Measurements from ENCODE around the gene MRPL58.
A peak's percentile ranks its signal among the peaks of the same experiment; 100 is the strongest.

Gene MRPL58

DNA sequence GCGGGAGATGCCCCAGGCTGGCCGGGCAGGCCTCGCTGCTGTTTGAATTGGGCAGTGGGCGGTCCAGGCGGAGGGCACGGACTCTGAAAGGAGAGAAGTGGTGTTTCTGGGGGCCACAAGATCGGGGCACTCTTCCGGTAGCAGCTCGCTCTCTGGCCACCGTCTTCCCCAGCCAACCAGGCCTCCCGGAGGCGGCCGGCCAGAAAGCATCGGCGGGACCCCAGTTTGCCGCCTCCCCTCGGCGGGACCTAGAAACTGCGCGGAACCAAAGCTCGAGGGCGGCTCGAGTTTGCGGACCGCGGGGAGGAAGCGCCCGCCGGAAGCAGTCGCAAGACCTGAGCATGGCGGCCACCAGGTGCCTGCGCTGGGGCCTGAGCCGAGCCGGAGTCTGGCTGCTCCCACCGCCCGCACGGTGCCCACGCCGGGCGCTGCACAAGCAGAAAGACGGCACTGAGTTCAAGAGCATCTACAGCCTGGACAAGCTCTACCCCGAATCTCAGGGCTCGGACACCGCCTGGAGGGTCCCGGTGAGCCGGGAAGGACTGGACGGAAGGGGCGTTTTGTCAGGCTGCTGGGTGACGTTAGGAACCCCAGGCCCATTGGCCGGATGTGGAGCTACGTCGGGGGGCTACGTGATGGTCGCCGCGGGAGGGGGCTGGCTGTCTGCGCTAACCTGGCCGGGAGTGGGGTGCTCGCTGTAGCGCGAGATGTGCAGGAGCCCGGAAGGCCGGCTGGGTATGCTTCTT lies at the start of gene MRPL58 (continued):
- TF ChIP-seq ZNF280D (tag by site-specific recombination; IDR thresholded peaks at IDR 0.05) (no peak), GLI2 (tag by site-specific recombination; IDR thresholded peaks at IDR 0.05; ENCODE audit: borderline replicate concordance, low read depth) (no peak), GFI1B (tag by site-specific recombination; IDR thresholded peaks at IDR 0.05) (no peak), KLF16 (tag by site-specific recombination; IDR thresholded peaks at IDR 0.05) (peak; percentile 96), ZNF433 (tag by site-specific recombination; IDR thresholded peaks at IDR 0.05; ENCODE audit: low read depth) (no peak), ZNF223 (tag by site-specific recombination; IDR thresholded peaks at IDR 0.05) (no peak), ZNF544 (tag by site-specific recombination; IDR thresholded peaks at IDR 0.05) (no peak), ZBTB21 (tag by site-specific recombination; IDR thresholded peaks at IDR 0.05) (peak; percentile 75), ZNF558 (tag by site-specific recombination; IDR thresholded peaks at IDR 0.05) (no peak), ZNF555 (tag by site-specific recombination; conservative IDR thresholded peaks at IDR 0.05) (no peak), ZNF621 (tag by site-specific recombination; IDR thresholded peaks at IDR 0.05) (no peak), ZNF843 (tag by site-specific recombination; IDR thresholded peaks at IDR 0.05) (peak; percentile 50), ZFP3 (tag by site-specific recombination; IDR thresholded peaks at IDR 0.05; ENCODE audit: low read depth) (no peak), YY2 (tag by site-specific recombination; IDR thresholded peaks at IDR 0.05) (peak; percentile 99), TSHZ1 (tag by site-specific recombination; IDR thresholded peaks at IDR 0.05; ENCODE audit: borderline replicate concordance) (peak; percentile 16; the same call in 1 of the 2 replicates), ZNF521 (tag by site-specific recombination; IDR thresholded peaks at IDR 0.05) (no peak), ZNF366 (tag by site-specific recombination; conservative IDR thresholded peaks at IDR 0.05) (peak; percentile 56; the same call in 1 of the 2 replicates), ZFHX2 (tag by site-specific recombination; conservative IDR thresholded peaks at IDR 0.05) (peak; percentile 70), ZBTB7A (tag by site-specific recombination; IDR thresholded peaks at IDR 0.05; ENCODE audit: low read depth) (peak; percentile 94), ZNF157 (tag by site-specific recombination; IDR thresholded peaks at IDR 0.05) (no peak), ZNF560 (tag by site-specific recombination; IDR thresholded peaks at IDR 0.05; ENCODE audit: borderline replicate concordance) (no peak)
- TF ChIP-seq, protein P1, sequence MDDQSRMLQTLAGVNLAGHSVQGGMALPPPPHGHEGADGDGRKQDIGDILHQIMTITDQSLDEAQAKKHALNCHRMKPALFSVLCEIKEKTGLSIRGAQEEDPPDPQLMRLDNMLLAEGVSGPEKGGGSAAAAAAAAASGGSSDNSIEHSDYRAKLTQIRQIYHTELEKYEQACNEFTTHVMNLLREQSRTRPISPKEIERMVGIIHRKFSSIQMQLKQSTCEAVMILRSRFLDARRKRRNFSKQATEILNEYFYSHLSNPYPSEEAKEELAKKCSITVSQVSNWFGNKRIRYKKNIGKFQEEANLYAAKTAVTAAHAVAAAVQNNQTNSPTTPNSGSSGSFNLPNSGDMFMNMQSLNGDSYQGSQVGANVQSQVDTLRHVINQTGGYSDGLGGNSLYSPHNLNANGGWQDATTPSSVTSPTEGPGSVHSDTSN (CRISPR knock-in tag; IDR thresholded peaks at IDR 0.05): 0 out of 2 replicates have a peak, but pooled peaks have one; percentile 58
- TF ChIP-seq, protein P2, sequence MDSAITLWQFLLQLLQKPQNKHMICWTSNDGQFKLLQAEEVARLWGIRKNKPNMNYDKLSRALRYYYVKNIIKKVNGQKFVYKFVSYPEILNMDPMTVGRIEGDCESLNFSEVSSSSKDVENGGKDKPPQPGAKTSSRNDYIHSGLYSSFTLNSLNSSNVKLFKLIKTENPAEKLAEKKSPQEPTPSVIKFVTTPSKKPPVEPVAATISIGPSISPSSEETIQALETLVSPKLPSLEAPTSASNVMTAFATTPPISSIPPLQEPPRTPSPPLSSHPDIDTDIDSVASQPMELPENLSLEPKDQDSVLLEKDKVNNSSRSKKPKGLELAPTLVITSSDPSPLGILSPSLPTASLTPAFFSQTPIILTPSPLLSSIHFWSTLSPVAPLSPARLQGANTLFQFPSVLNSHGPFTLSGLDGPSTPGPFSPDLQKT (IDR thresholded peaks at IDR 0.05; ENCODE audit: borderline replicate concordance, low read depth, low read length): no peak
- TF ChIP-seq, protein P3, sequence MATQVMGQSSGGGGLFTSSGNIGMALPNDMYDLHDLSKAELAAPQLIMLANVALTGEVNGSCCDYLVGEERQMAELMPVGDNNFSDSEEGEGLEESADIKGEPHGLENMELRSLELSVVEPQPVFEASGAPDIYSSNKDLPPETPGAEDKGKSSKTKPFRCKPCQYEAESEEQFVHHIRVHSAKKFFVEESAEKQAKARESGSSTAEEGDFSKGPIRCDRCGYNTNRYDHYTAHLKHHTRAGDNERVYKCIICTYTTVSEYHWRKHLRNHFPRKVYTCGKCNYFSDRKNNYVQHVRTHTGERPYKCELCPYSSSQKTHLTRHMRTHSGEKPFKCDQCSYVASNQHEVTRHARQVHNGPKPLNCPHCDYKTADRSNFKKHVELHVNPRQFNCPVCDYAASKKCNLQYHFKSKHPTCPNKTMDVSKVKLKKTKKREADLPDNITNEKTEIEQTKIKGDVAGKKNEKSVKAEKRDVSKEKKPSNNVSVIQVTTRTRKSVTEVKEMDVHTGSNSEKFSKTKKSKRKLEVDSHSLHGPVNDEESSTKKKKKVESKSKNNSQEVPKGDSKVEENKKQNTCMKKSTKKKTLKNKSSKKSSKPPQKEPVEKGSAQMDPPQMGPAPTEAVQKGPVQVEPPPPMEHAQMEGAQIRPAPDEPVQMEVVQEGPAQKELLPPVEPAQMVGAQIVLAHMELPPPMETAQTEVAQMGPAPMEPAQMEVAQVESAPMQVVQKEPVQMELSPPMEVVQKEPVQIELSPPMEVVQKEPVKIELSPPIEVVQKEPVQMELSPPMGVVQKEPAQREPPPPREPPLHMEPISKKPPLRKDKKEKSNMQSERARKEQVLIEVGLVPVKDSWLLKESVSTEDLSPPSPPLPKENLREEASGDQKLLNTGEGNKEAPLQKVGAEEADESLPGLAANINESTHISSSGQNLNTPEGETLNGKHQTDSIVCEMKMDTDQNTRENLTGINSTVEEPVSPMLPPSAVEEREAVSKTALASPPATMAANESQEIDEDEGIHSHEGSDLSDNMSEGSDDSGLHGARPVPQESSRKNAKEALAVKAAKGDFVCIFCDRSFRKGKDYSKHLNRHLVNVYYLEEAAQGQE (tag by site-specific recombination; IDR thresholded peaks at IDR 0.05): peak; percentile 53
- TF ChIP-seq, protein P4, sequence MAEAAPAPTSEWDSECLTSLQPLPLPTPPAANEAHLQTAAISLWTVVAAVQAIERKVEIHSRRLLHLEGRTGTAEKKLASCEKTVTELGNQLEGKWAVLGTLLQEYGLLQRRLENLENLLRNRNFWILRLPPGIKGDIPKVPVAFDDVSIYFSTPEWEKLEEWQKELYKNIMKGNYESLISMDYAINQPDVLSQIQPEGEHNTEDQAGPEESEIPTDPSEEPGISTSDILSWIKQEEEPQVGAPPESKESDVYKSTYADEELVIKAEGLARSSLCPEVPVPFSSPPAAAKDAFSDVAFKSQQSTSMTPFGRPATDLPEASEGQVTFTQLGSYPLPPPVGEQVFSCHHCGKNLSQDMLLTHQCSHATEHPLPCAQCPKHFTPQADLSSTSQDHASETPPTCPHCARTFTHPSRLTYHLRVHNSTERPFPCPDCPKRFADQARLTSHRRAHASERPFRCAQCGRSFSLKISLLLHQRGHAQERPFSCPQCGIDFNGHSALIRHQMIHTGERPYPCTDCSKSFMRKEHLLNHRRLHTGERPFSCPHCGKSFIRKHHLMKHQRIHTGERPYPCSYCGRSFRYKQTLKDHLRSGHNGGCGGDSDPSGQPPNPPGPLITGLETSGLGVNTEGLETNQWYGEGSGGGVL (tag by site-specific recombination; IDR thresholded peaks at IDR 0.05): peak; percentile 25; the same call in 1 of the 2 replicates
